HEK293 (cell line): ENCODE data around the gene PIP4K2A.

ENCODE experiments used
- CTCF ChIA-PET: fragments of 350-600 bp; formaldehyde crosslinking; extraction: SDS; loops from one replicate; lab custom pipeline; 2021; ENCODE audit warnings: antibody characterized with exemption; lab: Yijun Ruan, JAX
- POLR2A ChIA-PET: fragments of 300-600 bp; formaldehyde crosslinking; extraction: SDS; loops from one replicate; lab custom pipeline; 2020; ENCODE audit warnings: antibody characterized with exemption, inconsistent platforms; lab: Yijun Ruan, JAX
- H3K27ac ChIP-seq: fragments of 200-500 bp; sonication (Bioruptor generic); 2 replicates; pipeline ENCODE4 v1.5.1; 2014; ENCODE audit warnings: low read depth, low read length, control low read depth, inconsistent platforms; ENCODE audit errors: extremely low read depth
- H3K36me3 ChIP-seq, 2 experiments: fragments of 200-500 bp in 1 of 2; sonication (Bioruptor generic) in 1 of 2; 1 replicate in 1 of 2; 2 replicates in 1 of 2; pipeline ENCODE4 v1.5.1; 2014 to 2017; ENCODE audit warnings: inconsistent platforms in 2 of 2, low read length in 2 of 2; ENCODE audit not compliant: control insufficient read depth in 2 of 2, insufficient read depth in 1 of 2
- H3K4me1 ChIP-seq: fragments of 200-500 bp; sonication (Bioruptor generic); 2 replicates; pipeline ENCODE4 v1.5.1; 2014; ENCODE audit warnings: mild to moderate bottlenecking, low read length, inconsistent platforms; ENCODE audit not compliant: control insufficient read depth, insufficient read depth
- H3K4me3 ChIP-seq: 2 replicates; pipeline ENCODE4 v1.5.1; 2011; ENCODE audit warnings: low read depth, mild to moderate bottlenecking, control low read depth, low read length, moderate library complexity
- H3K9me3 ChIP-seq: fragments of 200-500 bp; sonication (Bioruptor generic); 2 replicates; pipeline ENCODE4 v1.5.1; 2014; ENCODE audit warnings: low read depth, low read length, inconsistent platforms; ENCODE audit not compliant: control insufficient read depth, insufficient read depth
- KLF8 ChIP-seq: fragments of 450-650 bp; formaldehyde crosslinking; IDR thresholded peaks from 2 replicates; pipeline ENCODE4 v1.5.1; 2016; ENCODE audit warnings: missing biosample characterization, missing genetic modification characterization
- PATZ1 ChIP-seq: fragments of 450-650 bp; formaldehyde crosslinking; IDR thresholded peaks from 2 replicates; pipeline ENCODE4 v1.5.1; 2016; ENCODE audit warnings: missing biosample characterization, missing genetic modification characterization
- PBX3 ChIP-seq: sonication (generic); formaldehyde crosslinking; IDR thresholded peaks from 2 replicates; pipeline ENCODE4 v1.8.1; 2022; ENCODE audit warnings: mild to moderate bottlenecking, moderate library complexity, missing genetic modification reagents
- PRDM1 ChIP-seq: fragments of 450-650 bp; formaldehyde crosslinking; IDR thresholded peaks from 2 replicates; pipeline ENCODE4; 2016; ENCODE audit warnings: missing biosample characterization, missing genetic modification characterization
- REST ChIP-seq: fragments of 450-650 bp; formaldehyde crosslinking; IDR thresholded peaks from 2 replicates; pipeline ENCODE4 v1.5.1; 2016; ENCODE audit warnings: missing biosample characterization, missing genetic modification characterization
- ZBTB1 ChIP-seq: fragments of 450-650 bp; formaldehyde crosslinking; IDR thresholded peaks from 2 replicates; pipeline ENCODE4 v1.5.1; 2016; ENCODE audit warnings: missing biosample characterization, missing genetic modification characterization
- ZBTB48 ChIP-seq: fragments of 450-650 bp; formaldehyde crosslinking; IDR thresholded peaks from 2 replicates; pipeline ENCODE4 v1.5.1; 2016; ENCODE audit warnings: missing biosample characterization, missing genetic modification characterization
- ZEB2 ChIP-seq: fragments of 450-650 bp; formaldehyde crosslinking; IDR thresholded peaks from 2 replicates; pipeline ENCODE4 v1.5.1; 2016; ENCODE audit warnings: missing biosample characterization, missing genetic modification characterization
- ZNF274 ChIP-seq, 2 experiments: fragments of 200-500 bp in 1 of 2; fragments of 450-650 bp in 1 of 2; sonication (Bioruptor generic) in 1 of 2; formaldehyde crosslinking in 1 of 2; IDR thresholded peaks; 2 replicates each; pipeline versions ENCODE4 v1.5.1 to v1.6.1; 2014 to 2016; ENCODE audit warnings: borderline replicate concordance in 1 of 2, inconsistent platforms in 1 of 2, low read length in 1 of 2, missing biosample characterization in 1 of 2, missing genetic modification characterization in 1 of 2
- ZNF362 ChIP-seq: fragments of 450-650 bp; formaldehyde crosslinking; IDR thresholded peaks from 2 replicates; pipeline ENCODE4 v1.5.1; 2016; ENCODE audit warnings: missing biosample characterization, missing genetic modification characterization
- ZNF449 ChIP-seq: fragments of 450-650 bp; formaldehyde crosslinking; IDR thresholded peaks from 2 replicates; pipeline ENCODE4 v1.5.1; 2017; ENCODE audit warnings: missing biosample characterization, mild to moderate bottlenecking, missing genetic modification characterization, moderate library complexity
- ZNF501 ChIP-seq: fragments of 450-650 bp; formaldehyde crosslinking; IDR thresholded peaks from 2 replicates; pipeline ENCODE4 v1.5.1; 2016; ENCODE audit warnings: missing biosample characterization, missing genetic modification characterization
- ZNF624 ChIP-seq: fragments of 450-650 bp; formaldehyde crosslinking; IDR thresholded peaks from 2 replicates; pipeline ENCODE4 v1.5.1; 2017; ENCODE audit warnings: missing biosample characterization, missing genetic modification characterization
- ZNF677 ChIP-seq: fragments of 450-650 bp; IDR thresholded peaks from 2 replicates; pipeline ENCODE4 v1.5.0; 2018; ENCODE audit warnings: missing biosample characterization, mild to moderate bottlenecking, missing genetic modification characterization, moderate library complexity
- ZNF692 ChIP-seq: fragments of 450-650 bp; formaldehyde crosslinking; IDR thresholded peaks from 2 replicates; pipeline ENCODE4 v1.5.1; 2016; ENCODE audit warnings: missing biosample characterization, missing genetic modification characterization

PIP4K2A gene

GRCh38 chr10:22624287-22624738 lies 90.1 kb downstream of the PIP4K2A start (continued):
- TF ChIP-seq PBX3 (CRISPR knock-in tag) (no peak), ZNF677 (tag by site-specific recombination) (no peak), PRDM1 (tag by site-specific recombination) (peak; percentile 52; the same call in 1 of the 2 replicates), ZNF362 (tag by site-specific recombination) (peak; percentile 92), ZNF624 (no peak), ZEB2 (peak; percentile 37; the same call in 1 of the 2 replicates), ZNF449 (no peak), ZBTB48 (no peak), ZNF501 (tag by site-specific recombination) (0 out of 2 replicates have a peak, but pooled peaks have one; percentile 19)
- TF ChIP-seq, all 188 proteins: peak for 15

- TF ChIP-seq ZNF274 (IDR thresholded peaks at IDR 0.05; ENCODE audit: low read length) = no peak
- TF ChIP-seq ZNF274 (tag by site-specific recombination; IDR thresholded peaks at IDR 0.05; ENCODE audit: borderline replicate concordance) = no peak
- no peak for TF ChIP-seq PATZ1 (tag by site-specific recombination)
- TF ChIP-seq REST (tag by site-specific recombination) = no peak
- TF ChIP-seq ZNF692 (tag by site-specific recombination) = no peak
- TF ChIP-seq KLF8 (tag by site-specific recombination) = no peak
- TF ChIP-seq ZBTB1 = no peak
- Histone ChIP-seq H3K27ac (no peak overlapping the region), H3K4me1 (peaks cover 20% of the 10 kb centered on the region), H3K9me3 (no peaks in the 10 kb centered on the region), H3K4me3 (no peak overlapping the region), H3K36me3 (no peaks in the 10 kb centered on the region)
- CTCF ChIA-PET = interaction anchor here (0.7 to 1.3 kb wide), 5 partner anchors 13 to 89 kb away, joined by 3 to 5 read pairs (median 3); no protein-coding TSS in a partner anchor
- POLR2A ChIA-PET = interaction anchor here (0.6 kb wide), 1 partner anchor 307 kb away, joined by 3 read pairs; no protein-coding TSS in a partner anchor
These were observed 90.6 kb downstream of the PIP4K2A start for GRCh38 chr10:22623633-22624253.
